AG08396 (cell line): ENCODE results near the gene SNX24.

Experiments used
- DNase-seq: peaks from one replicate; pipeline ENCODE4 v3.0.0; 2012; ENCODE audit warnings: low spot score, mixed read lengths

SNX24 gene

GRCh38 chr5:122921826-122922225 is 76.4 kb downstream of the SNX24 start:
- DNase-seq: no peak

- no peak for DNase-seq
Observed at GRCh38 chr5:122924203-122924602, 78.8 kb downstream of the SNX24 start.

- DNase-seq: no peak
Observed at GRCh38 chr5:122924719-122925395, 79.4 kb downstream of the SNX24 start.

- DNase-seq: no peak
Observed at GRCh38 chr5:122929001-122929400, 83.6 kb downstream of the SNX24 start.

- no peak for DNase-seq
Observed at GRCh38 chr5:122929980-122930379, 84.6 kb downstream of the SNX24 start.

GRCh38 chr5:122933956-122934355 is 88.5 kb downstream of the SNX24 start:
- no peak for DNase-seq

GRCh38 chr5:122936088-122936487 is 90.7 kb downstream of the SNX24 start:
- no peak for DNase-seq

- DNase-seq: no peak
Observed at GRCh38 chr5:122937914-122938313, 92.5 kb downstream of the SNX24 start.

GRCh38 chr5:122940890-122941289 is 95.5 kb downstream of the SNX24 start:
- DNase-seq: no peak

GRCh38 chr5:122941737-122942136 is 96.3 kb downstream of the SNX24 start:
- no peak for DNase-seq

GRCh38 chr5:122942164-122942914 is 96.9 kb downstream of the SNX24 start:
- no peak for DNase-seq

- no peak for DNase-seq
Observed at GRCh38 chr5:122943050-122943698, 97.8 kb downstream of the SNX24 start.

GRCh38 chr5:122944051-122944450 is 98.6 kb downstream of the SNX24 start:
- no peak for DNase-seq

GRCh38 chr5:122947372-122947771 is 102.0 kb downstream of the SNX24 start:
- no peak for DNase-seq

- no peak for DNase-seq
Observed at GRCh38 chr5:122947772-122948171, 102.4 kb downstream of the SNX24 start.

- DNase-seq: no peak
Observed at GRCh38 chr5:122948319-122948718, 102.9 kb downstream of the SNX24 start.

GRCh38 chr5:122951658-122952057 is 106.2 kb downstream of the SNX24 start:
- DNase-seq: no peak

GRCh38 chr5:122954719-122955118 is 109.3 kb downstream of the SNX24 start:
- no peak for DNase-seq

GRCh38 chr5:122957457-122957856 is 112.0 kb downstream of the SNX24 start:
- no peak for DNase-seq

- no peak for DNase-seq
Observed at GRCh38 chr5:122959740-122960445, 114.5 kb downstream of the SNX24 start.

- DNase-seq: no peak
Observed at GRCh38 chr5:122963305-122963704, 117.9 kb downstream of the SNX24 start.

- DNase-seq: no peak
Observed at GRCh38 chr5:122965111-122965510, 119.7 kb downstream of the SNX24 start.

GRCh38 chr5:122967085-122967484 is 121.7 kb downstream of the SNX24 start:
- DNase-seq: no peak
